GM19455 (cell line): ENCODE data around the gene ENC1.

Experiments
- ATAC-seq: cut with Tn5 transposase; IDR thresholded peaks from one replicate; pipeline ENCODE4 v1.9.1; 2021; ENCODE audit not compliant: unreplicated experiment

Gene ENC1

GRCh38 chr5:74657165-74657564, 16.6 kb upstream of the ENC1 start:
- ATAC-seq: no peak

- no peak for ATAC-seq
These were observed 15.2 kb upstream of the ENC1 start for GRCh38 chr5:74655716-74656115.

GRCh38 chr5:74655206-74655605, 14.7 kb upstream of the ENC1 start:
- no peak for ATAC-seq

- no peak for ATAC-seq
These were observed 13.5 kb upstream of the ENC1 start for GRCh38 chr5:74653991-74654390.

GRCh38 chr5:74652576-74652975, 12.0 kb upstream of the ENC1 start:
- no peak for ATAC-seq

- ATAC-seq: no peak
These were observed 11.2 kb upstream of the ENC1 start for GRCh38 chr5:74651710-74652109.

GRCh38 chr5:74649421-74649973, 9.0 kb upstream of the ENC1 start:
- ATAC-seq: no peak

GRCh38 chr5:74648835-74649293, 8.3 kb upstream of the ENC1 start:
- ATAC-seq: no peak

- ATAC-seq: no peak
These were observed 6.6 kb upstream of the ENC1 start for GRCh38 chr5:74647096-74647495.

GRCh38 chr5:74643111-74643562, 2.6 kb upstream of the ENC1 start:
- ATAC-seq: no peak

GRCh38 chr5:74642543-74642863, 2.0 kb upstream of the ENC1 start:
- no peak for ATAC-seq

- ATAC-seq: no peak
These were observed 1.4 kb upstream of the ENC1 start for GRCh38 chr5:74641735-74642542.

GRCh38 chr5:74640954-74641734, 616 bp upstream of the ENC1 start:
- ATAC-seq: peak; percentile 7

- peak; percentile 28 for ATAC-seq
These were observed 600 bp downstream of the ENC1 start for GRCh38 chr5:74639807-74640449.

GRCh38 chr5:74638970-74639806, 1.3 kb downstream of the ENC1 start:
- ATAC-seq: peak; percentile 18

GRCh38 chr5:74638544-74638969, 2.0 kb downstream of the ENC1 start:
- ATAC-seq: no peak

- ATAC-seq: no peak
These were observed 4.0 kb downstream of the ENC1 start for GRCh38 chr5:74636552-74636951.

- no peak for ATAC-seq
These were observed 4.4 kb downstream of the ENC1 start for GRCh38 chr5:74636149-74636548.

GRCh38 chr5:74634611-74635286, 5.8 kb downstream of the ENC1 start:
- ATAC-seq: no peak

- ATAC-seq: no peak
These were observed 6.8 kb downstream of the ENC1 start for GRCh38 chr5:74633695-74634094.
